Panc1 (cell line): Measurements from ENCODE around the gene TNFAIP8L1.

Source experiments
- POLR2AphosphoS5 ChIP-seq: IDR thresholded peaks from 2 replicates; pipeline ENCODE4 v1.6.1; 2012; ENCODE audit warnings: mild to moderate bottlenecking, low read depth, low read length, moderate library complexity
- TCF7L2 ChIP-seq: IDR thresholded peaks from 2 replicates; pipeline ENCODE4 v1.6.1; 2011; ENCODE audit warnings: mild to moderate bottlenecking, low read depth, low read length, inconsistent platforms
- TF ChIP-seq, protein P1 (sequence below): fragments of 450-650 bp; IDR thresholded peaks from 2 replicates; pipeline ENCODE4 v1.5.1; 2017; ENCODE audit warnings: mild to moderate bottlenecking
- TF ChIP-seq, protein P2 (sequence below), 2 experiments: IDR thresholded peaks; 2 replicates each; pipeline ENCODE4 v1.6.1; 2011 to 2012; ENCODE audit warnings: low read depth in 2 of 2, control low read depth in 1 of 2, low read length in 1 of 2, mild to moderate bottlenecking in 1 of 2, moderate library complexity in 1 of 2; ENCODE audit not compliant: insufficient read depth in 1 of 2

DNA sequence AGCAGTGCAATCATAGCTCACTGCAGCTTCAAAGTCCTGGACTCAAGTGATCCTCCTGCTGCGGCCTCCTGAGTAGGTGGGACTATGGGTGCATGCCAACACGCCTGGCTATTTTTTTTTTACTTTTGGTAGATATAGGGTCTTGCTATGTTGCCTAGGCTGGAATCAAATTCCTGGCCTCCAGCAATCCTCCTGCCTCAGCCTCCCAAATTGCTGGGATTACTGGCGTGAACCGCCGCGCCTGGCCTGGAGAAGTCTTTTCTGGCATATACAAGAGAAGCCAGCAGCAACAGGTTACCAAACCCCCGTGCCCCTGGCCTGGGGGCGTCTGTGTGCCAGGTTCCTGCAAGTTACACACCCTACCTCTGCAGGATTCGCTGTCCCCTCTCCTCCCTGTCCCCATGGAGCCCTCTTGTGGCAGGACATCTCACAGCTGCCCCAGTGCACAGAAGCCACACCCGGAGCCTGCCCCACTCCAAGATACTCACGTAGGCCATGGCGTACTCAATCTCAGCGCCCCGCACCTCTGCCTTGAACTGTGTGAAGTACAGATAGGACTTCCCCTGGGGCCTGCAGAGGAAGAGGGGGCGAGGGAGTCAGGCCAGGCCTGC lies 21.0 kb downstream of the TNFAIP8L1 start:
- TF ChIP-seq POLR2AphosphoS5 (no peak), TCF7L2 (no peak)
- TF ChIP-seq, protein P1, sequence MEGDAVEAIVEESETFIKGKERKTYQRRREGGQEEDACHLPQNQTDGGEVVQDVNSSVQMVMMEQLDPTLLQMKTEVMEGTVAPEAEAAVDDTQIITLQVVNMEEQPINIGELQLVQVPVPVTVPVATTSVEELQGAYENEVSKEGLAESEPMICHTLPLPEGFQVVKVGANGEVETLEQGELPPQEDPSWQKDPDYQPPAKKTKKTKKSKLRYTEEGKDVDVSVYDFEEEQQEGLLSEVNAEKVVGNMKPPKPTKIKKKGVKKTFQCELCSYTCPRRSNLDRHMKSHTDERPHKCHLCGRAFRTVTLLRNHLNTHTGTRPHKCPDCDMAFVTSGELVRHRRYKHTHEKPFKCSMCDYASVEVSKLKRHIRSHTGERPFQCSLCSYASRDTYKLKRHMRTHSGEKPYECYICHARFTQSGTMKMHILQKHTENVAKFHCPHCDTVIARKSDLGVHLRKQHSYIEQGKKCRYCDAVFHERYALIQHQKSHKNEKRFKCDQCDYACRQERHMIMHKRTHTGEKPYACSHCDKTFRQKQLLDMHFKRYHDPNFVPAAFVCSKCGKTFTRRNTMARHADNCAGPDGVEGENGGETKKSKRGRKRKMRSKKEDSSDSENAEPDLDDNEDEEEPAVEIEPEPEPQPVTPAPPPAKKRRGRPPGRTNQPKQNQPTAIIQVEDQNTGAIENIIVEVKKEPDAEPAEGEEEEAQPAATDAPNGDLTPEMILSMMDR = peak; percentile 72; the same call in 1 of the 2 replicates
- TF ChIP-seq, protein P2, sequence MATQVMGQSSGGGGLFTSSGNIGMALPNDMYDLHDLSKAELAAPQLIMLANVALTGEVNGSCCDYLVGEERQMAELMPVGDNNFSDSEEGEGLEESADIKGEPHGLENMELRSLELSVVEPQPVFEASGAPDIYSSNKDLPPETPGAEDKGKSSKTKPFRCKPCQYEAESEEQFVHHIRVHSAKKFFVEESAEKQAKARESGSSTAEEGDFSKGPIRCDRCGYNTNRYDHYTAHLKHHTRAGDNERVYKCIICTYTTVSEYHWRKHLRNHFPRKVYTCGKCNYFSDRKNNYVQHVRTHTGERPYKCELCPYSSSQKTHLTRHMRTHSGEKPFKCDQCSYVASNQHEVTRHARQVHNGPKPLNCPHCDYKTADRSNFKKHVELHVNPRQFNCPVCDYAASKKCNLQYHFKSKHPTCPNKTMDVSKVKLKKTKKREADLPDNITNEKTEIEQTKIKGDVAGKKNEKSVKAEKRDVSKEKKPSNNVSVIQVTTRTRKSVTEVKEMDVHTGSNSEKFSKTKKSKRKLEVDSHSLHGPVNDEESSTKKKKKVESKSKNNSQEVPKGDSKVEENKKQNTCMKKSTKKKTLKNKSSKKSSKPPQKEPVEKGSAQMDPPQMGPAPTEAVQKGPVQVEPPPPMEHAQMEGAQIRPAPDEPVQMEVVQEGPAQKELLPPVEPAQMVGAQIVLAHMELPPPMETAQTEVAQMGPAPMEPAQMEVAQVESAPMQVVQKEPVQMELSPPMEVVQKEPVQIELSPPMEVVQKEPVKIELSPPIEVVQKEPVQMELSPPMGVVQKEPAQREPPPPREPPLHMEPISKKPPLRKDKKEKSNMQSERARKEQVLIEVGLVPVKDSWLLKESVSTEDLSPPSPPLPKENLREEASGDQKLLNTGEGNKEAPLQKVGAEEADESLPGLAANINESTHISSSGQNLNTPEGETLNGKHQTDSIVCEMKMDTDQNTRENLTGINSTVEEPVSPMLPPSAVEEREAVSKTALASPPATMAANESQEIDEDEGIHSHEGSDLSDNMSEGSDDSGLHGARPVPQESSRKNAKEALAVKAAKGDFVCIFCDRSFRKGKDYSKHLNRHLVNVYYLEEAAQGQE (IDR thresholded peaks at IDR 0.05; ENCODE audit: insufficient read depth in 1 of 2, low read depth in 2 of 2, low read length in 1 of 2) = no peak
